ENCODE results near the gene ZNRD2. TPM values are rescaled to one million over a fixed set of nuclear protein-coding genes. Genes with fewer than 3 reads are reported as not detected.

ZNRD2 gene
- total RNA-seq, 2 donors from 2014 or later: 24.6 to 35.0 TPM

GRCh38 chr11:65537296-65537597, 33.0 kb upstream of the ZNRD2 start:
- DNase-seq: no peak
- ATAC-seq: no peak
- intact Hi-C loops (cut with DNase I): no loop called here

GRCh38 chr11:65537620-65538231, 32.6 kb upstream of the ZNRD2 start:
- ATAC-seq (no peak), DNase-seq (no peak)
- intact Hi-C loops (cut with DNase I): no loop called here

GRCh38 chr11:65538232-65538914, 31.9 kb upstream of the ZNRD2 start:
- no peak for DNase-seq
- intact Hi-C loops (cut with DNase I): no loop called here
- no peak for ATAC-seq

- ATAC-seq (no peak), DNase-seq (no peak)
- intact Hi-C loops (cut with DNase I): no loop called here
Observed at GRCh38 chr11:65538915-65539743, 31.1 kb upstream of the ZNRD2 start.

- ATAC-seq: peak; percentile 10 to 26
- no peak for DNase-seq
- intact Hi-C loops (cut with DNase I): loop anchor here (2.0 to 10.0 kb wide), 2 partner anchors 49 to 55 kb away; partner anchors contain the start of gene KCNK7 (in 1 of the 2)
Observed at GRCh38 chr11:65539744-65540289, 30.5 kb upstream of the ZNRD2 start.

- DNase-seq: peak; percentile 92
- intact Hi-C loops (cut with DNase I): loop anchor here (2.0 to 10.0 kb wide), 2 partner anchors 48 to 54 kb away; partner anchors contain the start of gene KCNK7 (in 1 of the 2)
- peak; percentile 92 to 93 for ATAC-seq
Observed at GRCh38 chr11:65540290-65541092, 29.8 kb upstream of the ZNRD2 start.

- DNase-seq: no peak
- intact Hi-C loops (cut with DNase I): loop anchor here (2.0 to 10.0 kb wide), 2 partner anchors 47 to 53 kb away; partner anchors contain the start of gene KCNK7 (in 1 of the 2)
- no peak for ATAC-seq
Observed at GRCh38 chr11:65541093-65541982, 28.9 kb upstream of the ZNRD2 start.

GRCh38 chr11:65542738-65543390, 27.4 kb upstream of the ZNRD2 start:
- ATAC-seq (no peak), DNase-seq (no peak)
- intact Hi-C loops (cut with DNase I): loop anchor here in 1 of 2 donors (10.0 kb wide), 1 partner anchor 52 kb away; the partner anchor contains the start of gene KCNK7

GRCh38 chr11:65545853-65546216, 24.4 kb upstream of the ZNRD2 start:
- DNase-seq: no peak
- intact Hi-C loops (cut with DNase I): loop anchor here in 1 of 2 donors (10.0 kb wide), 1 partner anchor 49 kb away; the partner anchor contains the start of gene KCNK7
- no peak for ATAC-seq

GRCh38 chr11:65546217-65546958, 23.9 kb upstream of the ZNRD2 start:
- ATAC-seq (peak; percentile 90), DNase-seq (peak; percentile 86)
- intact Hi-C loops (cut with DNase I): loop anchor here in 1 of 2 donors (10.0 kb wide), 1 partner anchor 48 kb away; the partner anchor contains the start of gene KCNK7

GRCh38 chr11:65547446-65548125, 22.7 kb upstream of the ZNRD2 start:
- DNase-seq: no peak

GRCh38 chr11:65548395-65548794, 21.9 kb upstream of the ZNRD2 start:
- no peak for DNase-seq
- ATAC-seq: no peak
- intact Hi-C loops (cut with DNase I): loop anchor here in 1 of 2 donors (10.0 kb wide), 1 partner anchor 46 kb away; the partner anchor contains the start of gene KCNK7

More at GRCh38 chr11:65547446-65548125, 22.7 kb upstream of the ZNRD2 start:
- no peak for ATAC-seq
- intact Hi-C loops (cut with DNase I): loop anchor here in 1 of 2 donors (10.0 kb wide), 1 partner anchor 47 kb away; the partner anchor contains the start of gene KCNK7

- intact Hi-C loops (cut with DNase I): loop anchor here in 1 of 2 donors (10.0 kb wide), 1 partner anchor 46 kb away; the partner anchor contains the start of gene KCNK7
Observed at GRCh38 chr11:65549096-65549495, 21.2 kb upstream of the ZNRD2 start.

GRCh38 chr11:65551572-65552387, 18.5 kb upstream of the ZNRD2 start:
- ATAC-seq (peak; percentile 12 to 66), DNase-seq (no peak)
- intact Hi-C loops (cut with DNase I): no loop called here

More at GRCh38 chr11:65549096-65549495, 21.2 kb upstream of the ZNRD2 start:
- ATAC-seq (no peak), DNase-seq (no peak)
